IPS-NIHi7 (cell line): Measurements from ENCODE around the gene GLDC.
"Not testable (repeated sequence)": the region's sequence is repeated elsewhere in the genome, so short reads cannot be mapped to it uniquely, and the experiment has no call there.

Experiments used
- DNase-seq: peaks from one replicate; pipeline ENCODE4 v3.0.0; 2012; ENCODE audit warnings: mixed read lengths; ENCODE audit errors: extremely low spot score

GLDC gene

DNA sequence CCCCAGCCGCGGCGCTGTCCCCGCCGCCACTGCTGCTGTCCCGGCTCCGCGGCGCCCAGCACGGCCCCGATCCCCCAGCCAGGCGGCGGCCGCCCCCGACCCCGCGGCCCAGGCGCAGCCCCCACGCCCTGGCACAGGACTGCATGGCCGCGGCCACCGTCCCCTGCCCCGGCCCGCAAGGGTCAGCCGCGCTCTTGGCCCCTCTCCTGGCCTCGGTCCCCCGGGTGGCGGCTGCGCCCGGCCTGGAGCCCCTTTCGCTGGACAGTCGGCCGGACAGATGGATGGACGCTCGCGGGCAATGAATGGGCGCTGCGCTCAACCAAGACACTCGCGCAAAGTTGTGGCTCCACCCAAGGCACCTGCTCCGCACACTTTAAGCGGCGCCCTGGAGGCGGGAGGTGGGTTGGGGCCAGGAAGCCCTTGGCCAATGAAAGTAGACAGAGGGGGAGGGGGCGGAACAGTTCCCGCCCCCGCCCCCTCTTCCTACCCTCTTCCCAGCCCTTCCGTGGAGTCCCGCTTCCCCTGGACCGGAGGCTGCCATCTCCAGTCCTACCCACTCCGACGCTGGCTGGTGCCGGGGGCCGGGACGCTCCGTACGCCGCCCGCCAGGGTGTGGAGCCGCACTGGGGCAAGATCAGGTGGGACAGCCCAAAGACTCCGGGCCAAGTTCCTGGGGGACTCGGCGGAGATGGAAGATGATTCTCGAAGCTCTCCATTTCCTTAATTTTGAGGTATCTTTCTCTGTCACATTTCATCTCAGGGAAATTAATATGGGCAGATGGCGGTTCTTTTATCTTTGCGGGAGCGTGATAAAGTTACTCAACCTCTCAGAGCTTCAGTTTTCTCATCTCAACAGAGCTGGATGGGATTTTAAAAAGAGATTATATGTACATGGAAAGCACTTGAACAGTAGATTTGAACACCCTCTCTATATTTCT lies at the start of gene GLDC:
Gene GLDC, minus strand, starts transcription at position 375 of the 938 bp plus-strand sequence. Its CDS starts 230 bp downstream, at position 145.
- peak; percentile 97 for DNase-seq

- DNase-seq: peak; percentile 25
These were observed 47.4 kb upstream of the GLDC start for GRCh38 chr9:6692881-6693361.

GRCh38 chr9:6692433-6692832 lies 46.9 kb upstream of the GLDC start:
- DNase-seq: no peak

DNA sequence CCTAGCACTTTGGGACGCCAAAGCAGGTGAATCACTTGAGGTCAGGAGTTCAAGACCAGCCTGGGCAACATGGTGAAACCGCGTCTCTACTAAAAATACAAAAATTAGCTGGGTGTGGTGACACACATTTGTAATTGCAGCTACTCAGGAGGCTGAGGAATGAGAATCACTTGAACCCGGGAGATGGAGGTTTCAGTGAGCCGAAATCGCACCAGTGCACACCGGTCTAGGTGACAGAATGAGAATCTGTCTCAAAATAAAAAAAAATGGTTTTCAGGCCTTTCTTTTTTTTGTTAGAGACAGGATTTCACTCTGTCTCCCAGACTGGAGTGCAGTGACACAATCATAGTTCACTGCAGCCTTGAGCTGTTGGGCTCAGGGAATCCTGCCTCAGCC lies 45.1 kb upstream of the GLDC start:
- not testable (repeated sequence) for DNase-seq

DNA sequence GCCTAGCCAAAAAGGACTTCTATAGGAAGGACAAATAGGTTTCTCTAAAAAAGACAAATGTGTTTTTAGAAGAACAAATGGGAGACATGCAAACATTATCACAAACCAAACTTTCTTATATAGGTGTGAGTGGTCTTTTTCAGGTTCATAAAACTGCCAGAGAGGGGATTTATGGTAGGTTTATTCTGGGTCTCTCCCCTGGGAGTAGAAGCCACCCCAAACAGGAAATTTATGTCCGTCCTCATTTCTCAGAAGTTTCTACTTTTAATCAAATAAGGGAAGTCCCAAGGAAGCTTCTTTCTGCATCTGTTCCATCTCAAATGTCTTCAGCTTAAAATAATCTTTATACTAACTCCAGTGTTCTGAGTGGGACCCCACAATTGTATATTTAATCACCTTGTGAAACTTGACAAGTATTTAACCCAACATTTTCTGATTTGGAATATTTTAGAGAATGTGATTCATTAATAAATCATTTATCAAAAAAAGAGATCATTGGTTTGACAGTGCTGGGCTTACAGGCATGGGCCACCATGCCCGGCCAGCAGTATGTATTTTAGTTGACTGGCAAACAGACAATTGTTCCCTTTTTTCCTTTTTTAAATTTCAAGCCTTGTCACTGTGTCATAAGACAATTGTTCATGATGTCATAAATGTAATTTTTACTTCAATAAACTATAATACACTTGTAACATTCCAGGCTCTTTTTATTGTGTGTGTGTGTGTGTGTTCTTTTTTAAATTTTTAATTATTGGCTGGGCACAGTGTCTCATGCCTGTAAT lies 44.6 kb upstream of the GLDC start:
- DNase-seq: no peak

DNA sequence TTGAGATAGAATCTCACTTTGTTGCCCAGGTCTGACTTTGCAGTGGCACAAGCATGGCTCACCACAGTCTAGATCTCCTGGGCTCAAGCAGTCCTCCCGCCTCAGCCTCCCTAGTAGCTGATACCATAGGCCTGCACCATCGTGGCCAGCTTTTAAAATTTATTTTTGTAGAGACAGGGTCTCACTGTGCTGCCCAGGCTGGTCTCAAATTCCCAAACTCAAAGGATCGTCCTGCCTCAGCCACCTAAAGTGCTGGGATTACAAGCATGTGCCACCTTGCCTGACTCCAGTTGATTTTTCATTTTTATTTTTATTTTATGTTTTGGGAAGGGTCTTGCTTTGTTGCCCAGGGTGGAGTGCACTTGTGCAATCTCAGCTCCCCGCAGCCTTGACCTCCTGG lies 41.7 kb upstream of the GLDC start:
- no peak for DNase-seq

- no peak for DNase-seq
These were observed 40.9 kb upstream of the GLDC start for GRCh38 chr9:6686396-6686795.

DNA sequence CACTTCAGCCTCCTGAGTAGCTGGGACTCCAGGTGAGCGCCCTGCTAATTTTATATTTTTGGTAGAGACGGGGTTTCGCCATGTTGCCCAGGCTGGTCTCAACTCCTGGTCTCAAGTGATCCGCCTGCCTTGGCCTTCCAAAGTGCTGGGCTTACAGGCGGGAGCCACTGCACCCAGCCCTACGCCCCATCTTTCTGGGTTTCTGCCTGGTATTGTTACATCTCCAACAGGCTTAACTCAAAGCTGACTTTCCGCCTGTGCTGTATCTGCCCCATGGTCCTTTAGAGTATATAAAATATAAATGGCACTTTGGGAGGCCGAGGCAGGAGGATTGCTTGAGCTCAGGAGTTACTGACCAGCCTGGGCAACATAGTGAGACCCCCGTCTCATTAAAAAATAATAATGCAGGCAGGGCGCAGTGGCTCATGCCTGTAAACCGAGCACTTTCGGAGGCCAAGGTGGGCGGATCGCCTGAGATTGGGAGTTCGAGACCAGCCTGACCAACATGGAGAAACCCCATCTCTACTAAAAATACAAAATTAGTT lies 36.5 kb upstream of the GLDC start:
- no peak for DNase-seq

- DNase-seq: peak; percentile 99
These were observed 35.8 kb upstream of the GLDC start for GRCh38 chr9:6681147-6681956.

GRCh38 chr9:6680797-6681146 lies 35.2 kb upstream of the GLDC start:
- DNase-seq: peak; percentile 41

GRCh38 chr9:6677803-6678202 lies 32.3 kb upstream of the GLDC start:
- no peak for DNase-seq

GRCh38 chr9:6676254-6676921 lies 30.9 kb upstream of the GLDC start:
- no peak for DNase-seq

DNA sequence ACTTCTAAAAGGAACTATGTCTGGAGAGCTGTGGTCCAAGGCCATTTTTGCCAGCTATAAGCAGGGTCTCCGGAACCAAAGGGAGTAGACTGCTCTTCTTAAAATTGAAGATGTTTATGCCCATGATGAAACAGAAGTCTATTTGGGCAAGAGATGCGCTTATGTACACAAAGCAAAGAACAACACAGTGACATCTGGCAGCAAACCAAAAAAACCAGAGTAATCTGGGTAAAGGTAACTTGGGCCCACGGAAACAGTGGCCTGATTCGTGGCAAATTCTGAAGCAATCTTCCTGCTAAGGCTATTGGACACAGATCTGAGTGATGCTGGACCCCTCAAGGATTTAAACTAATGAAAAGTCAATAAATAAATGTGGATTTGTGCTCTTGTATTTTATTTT lies 29.7 kb upstream of the GLDC start:
- no peak for DNase-seq

GRCh38 chr9:6673326-6674025 lies 27.9 kb upstream of the GLDC start:
- no peak for DNase-seq

GRCh38 chr9:6672118-6672517 lies 26.6 kb upstream of the GLDC start:
- no peak for DNase-seq

DNA sequence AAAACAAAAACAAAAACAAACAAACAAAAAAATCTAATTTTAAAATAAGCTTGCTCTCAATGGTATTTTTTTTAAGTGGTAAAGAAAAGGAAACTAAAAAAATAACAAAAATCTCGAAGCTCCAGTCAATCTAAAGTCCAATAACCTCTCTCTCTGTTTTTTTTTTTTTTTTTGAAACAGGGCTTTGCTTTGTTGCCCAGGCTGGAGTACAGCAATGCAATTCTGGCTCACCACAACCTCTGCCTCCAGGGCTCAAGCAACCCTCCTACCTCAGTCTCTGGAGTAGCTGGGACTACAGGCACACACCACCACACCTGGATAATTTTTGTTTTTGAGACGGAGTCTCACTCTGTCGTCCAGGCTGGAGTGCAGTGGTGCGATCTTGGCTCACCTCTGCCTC lies 25.9 kb upstream of the GLDC start:
- no peak for DNase-seq

DNA sequence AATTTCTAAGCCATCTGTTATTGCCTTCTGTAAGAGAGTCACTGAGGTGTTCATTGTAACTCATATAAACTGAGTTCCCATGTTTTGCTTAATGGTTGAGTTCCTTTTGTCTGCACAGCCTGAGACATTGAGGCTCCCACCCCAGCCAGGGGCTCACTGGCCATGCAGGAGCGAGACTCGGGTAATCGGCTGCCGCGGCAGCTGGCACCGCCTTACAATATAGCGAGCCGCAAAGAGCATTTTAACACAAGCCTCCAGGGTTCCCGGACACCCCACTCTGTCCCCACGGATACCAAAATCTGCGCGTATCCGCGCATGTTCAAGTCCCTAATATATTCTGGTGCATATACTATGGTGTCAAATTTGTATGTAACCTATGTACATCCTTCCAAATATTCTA lies 24.4 kb upstream of the GLDC start:
- DNase-seq: no peak

DNA sequence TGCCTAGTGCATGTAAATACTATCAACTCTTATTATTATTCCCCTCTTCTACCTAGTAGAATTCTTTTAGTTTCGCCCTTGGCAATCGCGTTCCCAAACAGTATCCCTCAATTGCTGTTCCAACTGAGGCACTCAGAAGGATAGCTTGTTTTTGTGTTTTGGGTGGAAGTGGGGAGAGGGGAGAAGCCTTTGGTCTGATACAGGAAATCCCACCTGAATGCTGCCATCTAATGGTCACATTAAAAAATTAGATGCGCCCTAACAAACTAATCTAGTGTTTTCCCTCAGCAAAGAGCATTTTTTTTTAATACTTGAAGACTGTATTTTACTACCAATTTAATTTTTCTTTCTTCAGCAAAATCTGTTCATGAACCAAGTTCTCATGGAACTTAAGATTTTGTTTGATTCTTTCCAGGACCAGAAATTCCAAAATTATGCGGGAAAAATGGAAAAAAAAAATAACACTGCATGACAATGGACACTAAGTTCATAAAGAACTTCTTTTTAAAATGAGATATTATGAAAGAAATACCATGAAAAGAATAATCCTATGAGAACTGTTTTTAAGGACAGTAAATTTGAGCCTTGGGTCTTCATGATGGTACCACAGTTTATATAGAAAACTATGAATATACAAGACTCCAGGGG lies 22.2 kb upstream of the GLDC start:
- DNase-seq: peak; percentile 58

DNA sequence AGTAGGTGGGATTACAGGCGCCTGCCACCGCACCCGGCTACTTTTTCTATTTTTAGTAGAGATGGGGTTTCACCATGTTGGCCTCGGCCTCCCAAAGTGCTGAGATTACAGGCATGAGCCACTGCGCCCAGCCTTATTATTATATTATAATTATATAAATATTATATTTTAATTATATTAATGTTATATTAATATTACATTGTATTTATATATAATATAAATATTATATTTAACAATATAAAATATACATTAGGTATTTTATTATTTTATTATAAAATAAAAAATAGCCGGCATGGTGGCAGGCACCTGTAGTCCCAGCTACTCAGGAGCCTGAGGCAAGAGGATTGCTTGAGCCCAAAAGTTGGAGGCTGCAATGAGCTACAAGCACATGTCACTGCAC lies 21.6 kb upstream of the GLDC start:
- DNase-seq: no peak

DNA sequence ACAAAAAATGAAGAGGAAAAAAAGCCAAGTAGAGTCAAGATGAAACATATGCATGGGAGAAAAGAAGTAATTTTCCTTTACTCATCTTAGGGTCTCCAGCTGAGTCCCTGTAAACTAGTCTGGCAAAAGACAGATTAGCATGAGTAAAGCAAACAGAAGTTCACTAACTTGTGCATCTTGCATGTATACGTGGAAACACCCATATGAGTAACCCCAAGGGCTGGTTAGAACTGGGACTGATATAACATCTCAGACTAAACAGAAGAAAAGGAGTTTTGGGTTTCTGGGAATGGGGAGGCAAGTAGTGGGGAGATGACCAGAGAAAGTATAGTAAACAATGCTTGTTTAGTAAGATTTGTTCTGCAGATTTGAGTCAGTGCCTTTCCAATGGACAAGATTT lies 20.1 kb upstream of the GLDC start:
- no peak for DNase-seq
